Heart left ventricle (tissue), 16 donors: Measurements from ENCODE around the gene CALML6. TPM values are rescaled to one million over a fixed set of nuclear protein-coding genes. Genes with fewer than 3 reads are reported as not detected.

Source experiments
- ATAC-seq, 4 donors: fragments of 200-7000 bp; cut with Tn5 transposase; one replicate each; pipeline ENCODE4 v1.9.1; 2020 to 2022; ENCODE audit warnings: moderate library complexity in 4 of 4, mild to moderate bottlenecking in 3 of 4, moderate number of reproducible peaks in 1 of 4
- DNase-seq, 5 donors: peaks; one replicate each; pipeline ENCODE4 v3.0.0-alpha.2; 2020
- H3K27ac ChIP-seq, 12 donors: fragments of 200-600 bp; sonication (generic) in 4 of 12; one replicate each; pipeline versions ENCODE4 v1.5.0 to v1.8.0; 2016 to 2022; ENCODE audit warnings: mild to moderate bottlenecking in 2 of 12
- H3K27me3 ChIP-seq, 9 donors: fragments of 200-600 bp; sonication (generic) in 2 of 9; one replicate each; pipeline versions ENCODE4 v1.5.1 to v1.8.0; 2016 to 2022; ENCODE audit warnings: mild to moderate bottlenecking in 3 of 9
- H3K36me3 ChIP-seq, 9 donors: fragments of 200-600 bp; sonication (generic) in 2 of 9; one replicate each; pipeline versions ENCODE4 v1.5.0 to v1.8.0; 2018 to 2022; ENCODE audit warnings: mild to moderate bottlenecking in 2 of 9
- H3K4me1 ChIP-seq, 12 donors: fragments of 200-600 bp; sonication (generic) in 4 of 12; one replicate each; pipeline versions ENCODE4 v1.5.0 to v1.8.0; 2016 to 2022; ENCODE audit warnings: mild to moderate bottlenecking in 3 of 12
- H3K4me3 ChIP-seq, 12 donors: fragments of 200-600 bp; sonication (generic) in 4 of 12; one replicate each; pipeline versions ENCODE4 v1.5.0 to v1.8.0; 2017 to 2022; ENCODE audit warnings: mild to moderate bottlenecking in 9 of 12, moderate library complexity in 4 of 12
- H3K9me3 ChIP-seq, 12 donors: fragments of 200-600 bp; sonication (generic) in 4 of 12; one replicate each; pipeline versions ENCODE4 v1.5.0 to v1.8.0; 2016 to 2022; ENCODE audit warnings: mild to moderate bottlenecking in 1 of 12
- POLR2A ChIP-seq, 2 donors: fragments of 450-650 bp; IDR thresholded peaks; one replicate each; pipeline ENCODE4 v1.6.1; 2017; ENCODE audit warnings: antibody characterized with exemption in 2 of 2, mild to moderate bottlenecking in 2 of 2, moderate library complexity in 2 of 2
- WGBS, 4 donors: extraction: QIAGEN DNeasy Blood & Tissue Kit in 2 of 4; methylation state at CpG; one replicate each; pipeline versions ENCODE4 v1.1.5 to v1.1.7; 2013 to 2018; 5-methylcytosine and 5-hydroxymethylcytosine counted together
- intact Hi-C, 10 donors: fragments of 100-400 bp; cut with DNase I; formaldehyde crosslinking; loops; one replicate each; pipeline versions ENCODE4 v1.11.1 to v1.14.2; 2022
- polyA plus RNA-seq, 2 donors: library from polyadenylated mRNA; stranded (reverse); fragments of 200-250 nt; gene quantifications; one replicate each; pipeline ENCODE4 v1.2.3, GENCODE V29; 2013
- total RNA-seq, 9 donors: library from RNA; depleted of rRNA in 2 of 9; stranded (reverse); fragments of >200 nt in 2 of 9; fragmentation: NEBNext Ultra II Directional in 3 of 9; extraction: Animal tissue kit (Norgen Biotek cat#: 25700) in 3 of 9; gene quantifications; one replicate each; pipeline versions ENCODE4 v1.1.0 to v1.2.4, GENCODE V29; 2016 to 2023
- TF ChIP-seq, protein P1 (sequence below), 12 donors: fragments of 200-600 bp; sonication (generic) in 4 of 12; IDR thresholded peaks; one replicate each; pipeline versions ENCODE4 v1.5.0 to v1.8.0; 2018 to 2022; ENCODE audit warnings: antibody characterized with exemption in 12 of 12, mild to moderate bottlenecking in 5 of 12
- donor health status: ischemic (EF 13 %, LVEDD 7.1; RV severe dilation, severe dysfunction).
- donor health status: healthy with polysubstance abuse.
- donor health status: DM: no; HTN: yes; CAD: no.
- donor health status: DM: no; HTN: no; CAD: no.
- donor health status: ischemic (EF 25% LVEDD 6.9; RV normal size, moderate dysfunction).
- donor health status: ischemic (EF 25% LVEDD 5.7; RV mildly dilated, moderate dysfunction).
- donor health status: healthy.
- donor health status: DM: yes; HTN: yes; CAD: no.
- donor health status: ischemic (EF 35%, LVEDD 5.7; RV mildly dilated, moderate dysfunction).
- donor health status: nonischemic (EF 11% LVEDD 7.7; RV severe dilation, severe dysfunction).
- donor health status: DM: yes; HTN: yes; CAD: no.
- donor health status: PGD.
- donor health status: ischemic (EF 29% LVEDD 5.4; RV normal size, mild dysfunction).
- donor health status: nonischemic (EF 23%, LVEDD 6.1; RV moderate dilation, normal function).

The CALML6 gene
- total and polyA plus RNA-seq, 11 donors = 0.17 to 0.58 (median 0.29) TPM; not detected in 8

- H3K27me3 ChIP-seq = no peaks in the 10 kb centered on the region
- no peaks in the 10 kb centered on the region for H3K36me3 ChIP-seq
- DNase-seq = peak in 4 of 5 donors; percentile 12 to 23 (median 21)
- ATAC-seq = no peak
- H3K9me3 ChIP-seq = no peaks in the 10 kb centered on the region
- H3K4me3 ChIP-seq = no peak overlapping the region
- H3K4me1 ChIP-seq = peaks cover 5 to 22% (median 13%) of the 10 kb centered on the region in 12 donors
- TF ChIP-seq, protein P1, sequence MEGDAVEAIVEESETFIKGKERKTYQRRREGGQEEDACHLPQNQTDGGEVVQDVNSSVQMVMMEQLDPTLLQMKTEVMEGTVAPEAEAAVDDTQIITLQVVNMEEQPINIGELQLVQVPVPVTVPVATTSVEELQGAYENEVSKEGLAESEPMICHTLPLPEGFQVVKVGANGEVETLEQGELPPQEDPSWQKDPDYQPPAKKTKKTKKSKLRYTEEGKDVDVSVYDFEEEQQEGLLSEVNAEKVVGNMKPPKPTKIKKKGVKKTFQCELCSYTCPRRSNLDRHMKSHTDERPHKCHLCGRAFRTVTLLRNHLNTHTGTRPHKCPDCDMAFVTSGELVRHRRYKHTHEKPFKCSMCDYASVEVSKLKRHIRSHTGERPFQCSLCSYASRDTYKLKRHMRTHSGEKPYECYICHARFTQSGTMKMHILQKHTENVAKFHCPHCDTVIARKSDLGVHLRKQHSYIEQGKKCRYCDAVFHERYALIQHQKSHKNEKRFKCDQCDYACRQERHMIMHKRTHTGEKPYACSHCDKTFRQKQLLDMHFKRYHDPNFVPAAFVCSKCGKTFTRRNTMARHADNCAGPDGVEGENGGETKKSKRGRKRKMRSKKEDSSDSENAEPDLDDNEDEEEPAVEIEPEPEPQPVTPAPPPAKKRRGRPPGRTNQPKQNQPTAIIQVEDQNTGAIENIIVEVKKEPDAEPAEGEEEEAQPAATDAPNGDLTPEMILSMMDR (IDR thresholded peaks at IDR 0.05) = no peak
- TF ChIP-seq POLR2A (IDR thresholded peaks at IDR 0.05) = no peak
- intact Hi-C loops = no loop called here
- H3K27ac ChIP-seq = no peak overlapping the region
- WGBS, 4 donors = 85 to 89% (median 88%) methylated on average over 19 of the region's 19 CpGs
Observed at GRCh38 chr1:1916851-1917251, 1.8 kb downstream of the CALML6 start.

- 89 to 96% (median 93%) methylated on average over 12 to 14 of the region's 14 CpGs for WGBS, 4 donors
- H3K4me3 ChIP-seq = no peak overlapping the region
- H3K9me3 ChIP-seq = no peaks in the 10 kb centered on the region
- no peak overlapping the region for H3K27ac ChIP-seq
- no peaks in the 10 kb centered on the region for H3K27me3 ChIP-seq
- no peak for ATAC-seq
- intact Hi-C loops = no loop called here
- DNase-seq = peak in 4 of 5 donors; percentile 9 to 49 (median 18)
- no peak for TF ChIP-seq POLR2A (IDR thresholded peaks at IDR 0.05)
- TF ChIP-seq, protein P1 (IDR thresholded peaks at IDR 0.05) = no peak
- H3K4me1 ChIP-seq = peaks cover 5 to 22% (median 13%) of the 10 kb centered on the region in 12 donors
- no peaks in the 10 kb centered on the region for H3K36me3 ChIP-seq
Observed at GRCh38 chr1:1917304-1917976, 2.4 kb downstream of the CALML6 start.

- peak in 4 of 5 donors; percentile 21 to 70 (median 28) for DNase-seq
- Histone ChIP-seq H3K9me3 (no peaks in the 10 kb centered on the region), H3K4me1 (peaks cover 5 to 22% (median 13%) of the 10 kb centered on the region in 12 donors), H3K27me3 (no peaks in the 10 kb centered on the region), H3K4me3 (peak overlapping the region; percentile 47 to 70 (median 63)), H3K36me3 (no peaks in the 10 kb centered on the region), H3K27ac (peak overlapping the region in 4 of 12 donors; percentile 10 to 67 (median 18))
- WGBS, 4 donors = 43 to 89% (median 47%) methylated on average over 14 to 46 of the region's 46 CpGs
- peak in 1 of 4 donors; percentile 1 for ATAC-seq
- intact Hi-C loops = no loop called here
- TF ChIP-seq, protein P1 (IDR thresholded peaks at IDR 0.05) = no peak
- TF ChIP-seq POLR2A (IDR thresholded peaks at IDR 0.05) = no peak
Observed at GRCh38 chr1:1917995-1918900, 3.2 kb downstream of the CALML6 start.

GRCh38 chr1:1918901-1919303 lies 3.8 kb downstream of the CALML6 start, which contains the start of gene TMEM52:
Gene TMEM52, minus strand, starts transcription at chr1:1919279. Its CDS starts 14 bp downstream, at chr1:1919265.
- H3K36me3 ChIP-seq = no peaks in the 10 kb centered on the region
- no peaks in the 10 kb centered on the region for H3K27me3 ChIP-seq
- H3K27ac ChIP-seq = peak within 1 kb of the TSS in 11 of 12 donors; percentile 14 to 82 (median 48)
- no peak for DNase-seq
- TF ChIP-seq, protein P1 (IDR thresholded peaks at IDR 0.05) = peak in 2 of 12 donors; percentile 11 to 16
- peak in 1 of 2 donors; percentile 57 for TF ChIP-seq POLR2A (IDR thresholded peaks at IDR 0.05)
- intact Hi-C loops = loop anchor here in 1 of 10 donors (1.0 kb wide), 1 partner anchor 10 kb away; no protein-coding TSS in a partner anchor
- peaks cover 5 to 22% (median 13%) of the 10 kb centered on the region in 12 donors for H3K4me1 ChIP-seq
- ATAC-seq = no peak
- peak within 1 kb of the TSS; percentile 47 to 70 (median 63) for H3K4me3 ChIP-seq
- H3K9me3 ChIP-seq = no peaks in the 10 kb centered on the region
- 1 to 2% methylated on average over 44 of the region's 44 CpGs; no CpG with 5 or more reads in 2 of the 4 donors for WGBS, 4 donors
